Progenitor cell of endocrine pancreas (in vitro differentiated cells): ENCODE results near the gene LMO4. TPM values are rescaled to one million over a fixed set of nuclear protein-coding genes. Genes with fewer than 3 reads are reported as not detected.

Experiments
- DNase-seq: peaks from one replicate; pipeline ENCODE4 v3.0.0; 2021; ENCODE audit warnings: low spot score; ENCODE audit not compliant: unreplicated experiment
- H3K27ac Mint-ChIP-seq: 2 replicates; pipeline ENCODE4 v1.8.0; 2021; ENCODE audit warnings: mild to moderate bottlenecking, moderate library complexity, mixed read lengths
- H3K27me3 Mint-ChIP-seq: 2 replicates; pipeline ENCODE4 v1.8.0; 2021; ENCODE audit warnings: mixed read lengths
- H3K36me3 Mint-ChIP-seq: 2 replicates; pipeline ENCODE4 v1.8.0; 2022; ENCODE audit warnings: mixed read lengths; ENCODE audit not compliant: insufficient read depth
- H3K4me1 Mint-ChIP-seq: 2 replicates; pipeline ENCODE4 v1.8.0; 2021; ENCODE audit warnings: low read depth, mixed read lengths
- H3K4me3 Mint-ChIP-seq: 2 replicates; pipeline ENCODE4 v1.8.0; 2021; ENCODE audit warnings: low read depth, mild to moderate bottlenecking, moderate library complexity, mixed read lengths
- H3K9me3 Mint-ChIP-seq: 2 replicates; pipeline ENCODE4 v1.8.0; 2021; ENCODE audit warnings: low read depth, mixed read lengths
- long read RNA-seq: library from polyadenylated mRNA; unstranded; transcript quantifications from one replicate; pipeline ENCODE4 v2.0.0, GENCODE V29; 2020
- total RNA-seq: library from RNA; stranded (reverse); gene quantifications from 2 replicates; pipeline ENCODE4 v1.2.1, GENCODE V29; 2021
- TF ChIP-seq, protein P1 (sequence below): fragments of 200-600 bp; sonication (generic); IDR thresholded peaks from one replicate; pipeline ENCODE4 v1.5.0; 2021; ENCODE audit warnings: antibody characterized with exemption, mild to moderate bottlenecking; ENCODE audit not compliant: unreplicated experiment

The LMO4 gene, protein sequence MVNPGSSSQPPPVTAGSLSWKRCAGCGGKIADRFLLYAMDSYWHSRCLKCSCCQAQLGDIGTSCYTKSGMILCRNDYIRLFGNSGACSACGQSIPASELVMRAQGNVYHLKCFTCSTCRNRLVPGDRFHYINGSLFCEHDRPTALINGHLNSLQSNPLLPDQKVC
- 64.2 and 74.5 TPM in 2 replicates for total RNA-seq
- long read RNA-seq, full-length matches to known transcripts: 2 of 9 reads
- long read RNA-seq, partial matches to known transcripts: 4 of 9 reads
- long read RNA-seq, other reads (novel, unspliced or antisense): 3 of 9 reads

DNA sequence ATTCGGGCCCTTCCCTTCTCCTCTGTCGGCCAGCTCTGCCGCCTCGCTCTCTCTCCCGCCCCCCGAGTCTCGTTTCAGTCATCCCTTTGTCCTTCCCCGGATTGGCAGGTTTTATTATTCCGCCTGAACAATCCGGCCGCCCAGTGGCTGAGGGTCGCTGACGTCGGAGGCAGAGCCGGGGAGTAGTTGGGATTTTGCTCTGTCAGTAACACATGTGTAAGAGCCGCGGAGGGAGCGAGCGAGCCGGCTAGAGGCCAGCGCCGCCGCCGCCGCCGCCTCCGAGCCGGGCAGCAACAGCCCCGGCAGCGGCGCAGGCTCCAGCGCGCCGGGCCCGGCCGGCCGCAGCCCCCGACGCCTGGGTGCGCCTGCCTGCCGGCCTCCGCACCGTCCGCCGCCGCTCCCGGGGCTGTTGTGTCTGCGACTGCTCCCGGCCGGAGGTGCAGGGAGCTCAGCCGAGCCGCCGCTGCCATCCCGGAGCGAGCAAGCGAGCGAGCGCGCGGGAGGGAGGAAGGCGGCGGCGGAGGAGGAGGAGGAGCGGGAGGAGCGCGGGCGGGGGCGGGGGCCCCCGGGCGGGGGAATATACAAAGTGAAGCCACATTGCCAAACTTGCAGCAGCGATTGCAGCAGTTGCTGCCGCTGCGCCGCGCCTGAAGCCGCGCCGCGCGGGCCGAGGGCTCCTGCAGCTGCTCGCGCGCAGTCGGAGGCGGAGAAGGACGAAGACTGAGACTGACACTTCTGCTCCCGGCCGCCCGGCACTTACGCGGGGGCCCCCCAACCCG is at the start of gene LMO4:
TSS of gene LMO4 (plus strand) at position 609 of the 779 bp plus-strand sequence. CDS start 3,136 bp downstream, outside the sequence.
- peaks cover 33% of the 10 kb centered on the region for H3K4me1 Mint-ChIP-seq
- peak within 1 kb of the TSS; percentile 89 for H3K4me3 Mint-ChIP-seq
- peak within 1 kb of the TSS; percentile 99 for H3K27ac Mint-ChIP-seq
- H3K36me3 Mint-ChIP-seq: peaks cover 13% of the 10 kb centered on the region
- TF ChIP-seq, protein P1, sequence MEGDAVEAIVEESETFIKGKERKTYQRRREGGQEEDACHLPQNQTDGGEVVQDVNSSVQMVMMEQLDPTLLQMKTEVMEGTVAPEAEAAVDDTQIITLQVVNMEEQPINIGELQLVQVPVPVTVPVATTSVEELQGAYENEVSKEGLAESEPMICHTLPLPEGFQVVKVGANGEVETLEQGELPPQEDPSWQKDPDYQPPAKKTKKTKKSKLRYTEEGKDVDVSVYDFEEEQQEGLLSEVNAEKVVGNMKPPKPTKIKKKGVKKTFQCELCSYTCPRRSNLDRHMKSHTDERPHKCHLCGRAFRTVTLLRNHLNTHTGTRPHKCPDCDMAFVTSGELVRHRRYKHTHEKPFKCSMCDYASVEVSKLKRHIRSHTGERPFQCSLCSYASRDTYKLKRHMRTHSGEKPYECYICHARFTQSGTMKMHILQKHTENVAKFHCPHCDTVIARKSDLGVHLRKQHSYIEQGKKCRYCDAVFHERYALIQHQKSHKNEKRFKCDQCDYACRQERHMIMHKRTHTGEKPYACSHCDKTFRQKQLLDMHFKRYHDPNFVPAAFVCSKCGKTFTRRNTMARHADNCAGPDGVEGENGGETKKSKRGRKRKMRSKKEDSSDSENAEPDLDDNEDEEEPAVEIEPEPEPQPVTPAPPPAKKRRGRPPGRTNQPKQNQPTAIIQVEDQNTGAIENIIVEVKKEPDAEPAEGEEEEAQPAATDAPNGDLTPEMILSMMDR: no peak
- DNase-seq: peak; percentile 88
- H3K27me3 Mint-ChIP-seq: no peaks in the 10 kb centered on the region
- H3K9me3 Mint-ChIP-seq: no peaks in the 10 kb centered on the region

DNA sequence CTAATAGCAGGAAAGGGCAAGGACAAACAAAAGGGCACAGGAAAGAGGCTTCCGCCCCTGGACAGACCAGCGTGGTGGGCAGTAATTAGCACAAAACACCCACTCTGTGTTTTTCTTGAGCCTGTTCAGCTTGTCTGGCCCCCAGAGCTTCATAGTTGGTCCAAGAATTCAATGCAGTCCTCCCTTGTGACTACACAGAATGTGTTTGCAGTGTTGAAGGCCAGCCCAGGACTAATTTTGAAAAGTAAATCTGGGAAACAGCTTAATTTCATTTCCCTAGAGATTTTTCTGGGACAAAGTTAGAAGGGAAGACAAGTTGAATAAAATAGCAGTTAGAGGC is 49.2 kb upstream of the LMO4 start:
- no peak overlapping the region for H3K4me3 Mint-ChIP-seq
- no peak for DNase-seq
- no peaks in the 10 kb centered on the region for H3K9me3 Mint-ChIP-seq
- TF ChIP-seq, protein P1: no peak
- H3K4me1 Mint-ChIP-seq: peaks cover 1% of the 10 kb centered on the region
- H3K27ac Mint-ChIP-seq: no peak overlapping the region
- peaks cover 3% of the 10 kb centered on the region for H3K27me3 Mint-ChIP-seq
- H3K36me3 Mint-ChIP-seq: no peaks in the 10 kb centered on the region

DNA sequence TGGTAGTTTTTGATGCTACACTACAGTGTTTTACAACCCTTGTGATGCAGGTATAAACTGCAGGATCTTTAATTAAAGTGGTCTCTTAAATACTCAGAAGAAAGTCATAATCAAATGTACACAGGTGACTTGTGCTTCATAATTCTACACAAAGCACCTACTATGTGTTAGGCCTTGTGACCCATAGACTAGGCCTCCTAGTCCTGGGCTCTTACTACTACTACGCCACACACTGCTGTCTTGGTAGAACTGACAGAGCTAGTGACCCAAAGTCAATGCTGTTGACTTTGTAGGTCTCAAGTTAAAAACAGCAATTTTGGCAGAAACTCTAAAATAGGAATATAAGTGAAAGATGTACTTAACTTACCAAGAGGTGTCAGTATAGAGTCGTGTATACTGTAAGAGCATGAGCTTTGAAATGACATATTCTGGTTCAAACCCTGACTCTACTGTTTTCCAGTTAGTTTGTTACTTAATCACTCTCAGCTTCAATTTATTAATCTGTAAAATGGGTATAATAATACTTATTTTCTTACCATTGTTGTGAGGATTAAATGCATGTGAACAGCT is 48.6 kb upstream of the LMO4 start:
- TF ChIP-seq, protein P1: no peak
- H3K27ac Mint-ChIP-seq: no peak overlapping the region

DNA sequence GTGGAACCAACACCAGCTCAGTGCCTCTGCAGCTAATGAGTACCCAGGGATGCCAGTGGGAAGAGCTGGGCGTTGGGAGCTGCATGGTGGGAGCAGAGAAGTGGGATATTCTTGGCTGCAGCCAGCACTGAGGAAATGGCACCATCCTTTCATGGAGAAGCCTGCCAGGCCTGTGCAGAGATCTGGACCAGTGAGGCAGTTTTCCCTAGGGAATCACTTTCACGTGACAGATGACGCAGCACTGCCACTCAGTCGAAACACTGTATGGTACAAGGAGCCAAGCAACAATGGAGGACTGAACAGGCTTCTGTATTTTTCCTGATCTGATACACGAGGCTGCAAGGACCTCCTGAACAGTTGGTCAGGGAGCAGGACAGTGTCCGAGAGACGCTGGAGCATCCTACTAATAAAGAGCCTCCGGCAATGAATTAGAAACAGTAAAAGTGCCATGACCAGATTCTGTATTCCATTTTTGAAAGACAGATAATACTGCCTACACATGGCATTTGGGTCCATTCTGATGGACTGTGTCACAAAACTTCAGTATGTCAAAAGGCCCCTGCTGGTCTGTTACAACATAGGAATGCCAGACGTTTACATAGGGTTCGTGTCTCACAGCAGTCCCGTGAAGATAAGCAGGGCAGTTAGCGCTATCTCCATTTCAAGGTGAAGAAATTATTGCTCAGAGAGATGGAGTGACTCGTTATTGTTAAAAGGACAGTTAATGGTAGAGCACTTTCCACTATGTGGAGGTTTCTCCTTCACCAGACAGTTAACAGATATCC is 44.0 kb upstream of the LMO4 start:
- Mint-ChIP-seq H3K36me3 (no peaks in the 10 kb centered on the region), H3K27me3 (peaks cover 5% of the 10 kb centered on the region), H3K27ac (no peak overlapping the region), H3K9me3 (peaks cover 5% of the 10 kb centered on the region), H3K4me3 (no peak overlapping the region), H3K4me1 (no peaks in the 10 kb centered on the region)
- DNase-seq: no peak
- TF ChIP-seq, protein P1: no peak

More for the DNA sequence above, 48.6 kb upstream of the LMO4 start:
- no peaks in the 10 kb centered on the region for H3K36me3 Mint-ChIP-seq
- H3K4me3 Mint-ChIP-seq: no peak overlapping the region
- no peak for DNase-seq
- peaks cover 1% of the 10 kb centered on the region for H3K4me1 Mint-ChIP-seq
- no peaks in the 10 kb centered on the region for H3K9me3 Mint-ChIP-seq
- H3K27me3 Mint-ChIP-seq: peaks cover 3% of the 10 kb centered on the region

DNA sequence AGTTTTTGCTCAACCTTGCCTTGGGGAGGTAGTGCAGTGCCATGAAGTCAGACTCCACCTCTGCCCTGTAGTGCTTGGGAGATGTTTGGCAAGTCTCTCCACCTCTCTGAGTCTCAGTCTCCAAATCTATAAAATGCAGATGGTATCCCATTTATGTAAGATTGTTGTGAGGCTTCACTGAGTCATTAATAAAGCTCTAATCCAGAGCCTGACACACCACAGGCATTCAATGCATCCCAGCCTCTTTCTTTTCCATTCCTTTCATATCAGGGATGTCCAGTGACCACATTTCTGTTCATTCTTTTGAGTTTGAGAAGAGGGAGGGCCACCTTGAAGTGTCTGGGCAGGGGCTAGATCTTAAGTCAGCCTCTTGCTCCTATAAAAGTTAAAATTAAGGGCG is 37.6 kb upstream of the LMO4 start:
- no peaks in the 10 kb centered on the region for H3K36me3 Mint-ChIP-seq
- H3K27me3 Mint-ChIP-seq: peaks cover 16% of the 10 kb centered on the region
- TF ChIP-seq, protein P1: no peak
- H3K4me3 Mint-ChIP-seq: no peak overlapping the region
- peaks cover 5% of the 10 kb centered on the region for H3K9me3 Mint-ChIP-seq
- no peak overlapping the region for H3K27ac Mint-ChIP-seq
- no peak for DNase-seq
- H3K4me1 Mint-ChIP-seq: no peaks in the 10 kb centered on the region
